ENCODE results near the gene FHL2.

Gene FHL2

GRCh38 chr2:105442721-105443120 is 43.9 kb upstream of the FHL2 start:
- no peak for TF ChIP-seq CTCF (conservative IDR thresholded peaks at IDR 0.05; ENCODE audit: low read depth, low read length)
- DNase-seq (ENCODE audit: low read depth) = no peak
- no peak overlapping the region for H3K4me3 ChIP-seq (ENCODE audit: low read length)

- no peak for DNase-seq (ENCODE audit: low read depth)
- no peak for TF ChIP-seq CTCF (conservative IDR thresholded peaks at IDR 0.05; ENCODE audit: low read depth, low read length)
These were observed 43.2 kb upstream of the FHL2 start for GRCh38 chr2:105442056-105442455.

GRCh38 chr2:105439141-105439540 is 40.3 kb upstream of the FHL2 start:
- no peak overlapping the region for H3K4me3 ChIP-seq (ENCODE audit: low read length)
- TF ChIP-seq CTCF (conservative IDR thresholded peaks at IDR 0.05; ENCODE audit: low read depth, low read length) = no peak
- no peak for DNase-seq (ENCODE audit: low read depth)

More at GRCh38 chr2:105442056-105442455, 43.2 kb upstream of the FHL2 start:
- H3K4me3 ChIP-seq (ENCODE audit: low read length) = no peak overlapping the region

GRCh38 chr2:105438104-105438929 is 39.5 kb upstream of the FHL2 start:
- H3K4me3 ChIP-seq (ENCODE audit: low read length) = no peak overlapping the region
- TF ChIP-seq CTCF (conservative IDR thresholded peaks at IDR 0.05; ENCODE audit: low read depth, low read length) = no peak
- no peak for DNase-seq (ENCODE audit: low read depth)

GRCh38 chr2:105437708-105438103 is 38.9 kb upstream of the FHL2 start:
- TF ChIP-seq CTCF (conservative IDR thresholded peaks at IDR 0.05; ENCODE audit: low read depth, low read length) = no peak
- no peak overlapping the region for H3K4me3 ChIP-seq (ENCODE audit: low read length)
- DNase-seq (ENCODE audit: low read depth) = no peak

GRCh38 chr2:105432749-105433148 is 33.9 kb upstream of the FHL2 start:
- no peak overlapping the region for H3K4me3 ChIP-seq (ENCODE audit: low read length)
- TF ChIP-seq CTCF (conservative IDR thresholded peaks at IDR 0.05; ENCODE audit: low read depth, low read length) = no peak
- DNase-seq (ENCODE audit: low read depth) = no peak

- no peak for DNase-seq (ENCODE audit: low read depth)
- no peak for TF ChIP-seq CTCF (conservative IDR thresholded peaks at IDR 0.05; ENCODE audit: low read depth, low read length)
- H3K4me3 ChIP-seq (ENCODE audit: low read length) = no peak overlapping the region
These were observed 33.2 kb upstream of the FHL2 start for GRCh38 chr2:105432044-105432399.

All from retinal pigment epithelial cell (primary cell).